Esophagus (tissue), 2 donors: Measurements from ENCODE around the gene WDFY4. TPM values are rescaled to one million over a fixed set of nuclear protein-coding genes. Genes with fewer than 3 reads are reported as not detected.

Experiments
- H3K27ac ChIP-seq, 2 donors: one replicate each; pipeline ENCODE4 v1.5.1; 2013; ENCODE audit warnings: low read depth in 2 of 2, mild to moderate bottlenecking in 2 of 2, inconsistent platforms in 1 of 2, low read length in 1 of 2, moderate library complexity in 1 of 2
- H3K27me3 ChIP-seq, 2 donors: one replicate each; pipeline ENCODE4 v1.6.1; 2013; ENCODE audit warnings: low read length in 2 of 2, control low read depth in 1 of 2, mild to moderate bottlenecking in 1 of 2; ENCODE audit not compliant: insufficient read depth in 2 of 2, control insufficient read depth in 1 of 2
- H3K36me3 ChIP-seq, 2 donors: one replicate each; pipeline ENCODE4 v1.6.1; 2013; ENCODE audit warnings: low read length in 1 of 2; ENCODE audit not compliant: control insufficient read depth in 2 of 2, insufficient read depth in 2 of 2
- H3K4me1 ChIP-seq, 2 donors: one replicate each; pipeline ENCODE4 v1.6.1; 2013; ENCODE audit warnings: low read length in 1 of 2; ENCODE audit not compliant: control insufficient read depth in 2 of 2, insufficient read depth in 2 of 2
- H3K4me3 ChIP-seq, 2 donors: one replicate each; pipeline ENCODE4 v1.5.1; 2013; ENCODE audit warnings: low read length in 2 of 2, mild to moderate bottlenecking in 2 of 2, low read depth in 1 of 2, moderate library complexity in 1 of 2
- H3K9me3 ChIP-seq, 2 donors: one replicate each; pipeline ENCODE4 v1.6.1; 2013; ENCODE audit warnings: mild to moderate bottlenecking in 2 of 2, low read depth in 1 of 2, low read length in 1 of 2, moderate library complexity in 1 of 2; ENCODE audit not compliant: control insufficient read depth in 2 of 2, insufficient read depth in 1 of 2
- WGBS, 2 donors: extraction: QIAGEN DNeasy Blood & Tissue Kit; methylation state at CpG; one replicate each; pipeline ENCODE4 v1.1.7; 2013; 5-methylcytosine and 5-hydroxymethylcytosine counted together
- polyA plus RNA-seq, 2 donors: library from polyadenylated mRNA; stranded (reverse); fragments of 200-250 nt; gene quantifications; one replicate each; pipeline ENCODE4 v1.2.3, GENCODE V29; 2013
- donor health status: healthy with polysubstance abuse.
- donor health status: Bipolar disorder and iron deficiency.

WDFY4 gene
- polyA plus RNA-seq, 2 donors, result 0.43 to 0.79 TPM

- H3K9me3 ChIP-seq, result no peaks in the 10 kb centered on the region
- H3K4me3 ChIP-seq, result no peak overlapping the region
- no peak overlapping the region for H3K27ac ChIP-seq
- WGBS, 2 donors, result 63 to 68% methylated on average over 4 of the region's 4 CpGs
- H3K36me3 ChIP-seq, result no peaks in the 10 kb centered on the region
- no peaks in the 10 kb centered on the region for H3K27me3 ChIP-seq
- H3K4me1 ChIP-seq, result peaks cover 2% of the 10 kb centered on the region in 2 donors
Measured at GRCh38 chr10:49010295-49010694, 325.6 kb downstream of the WDFY4 start.

- H3K27ac ChIP-seq, result no peak overlapping the region
- WGBS, 2 donors, result 39 to 44% methylated on average over 4 of the region's 4 CpGs
- peaks cover 2% of the 10 kb centered on the region in 2 donors for H3K4me1 ChIP-seq
Measured at GRCh38 chr10:49010865-49011264, 326.2 kb downstream of the WDFY4 start.

GRCh38 chr10:49011756-49012155 is 327.1 kb downstream of the WDFY4 start:
- 88 to 93% methylated on average over 11 of the region's 11 CpGs for WGBS, 2 donors
- Histone ChIP-seq H3K9me3 (no peaks in the 10 kb centered on the region), H3K4me1 (peaks cover 2% of the 10 kb centered on the region in 2 donors)

More at GRCh38 chr10:49010865-49011264, 326.2 kb downstream of the WDFY4 start:
- H3K9me3 ChIP-seq, result no peaks in the 10 kb centered on the region
- H3K4me3 ChIP-seq, result no peak overlapping the region
- no peaks in the 10 kb centered on the region for H3K36me3 ChIP-seq
- no peaks in the 10 kb centered on the region for H3K27me3 ChIP-seq

GRCh38 chr10:49012603-49013002 is 327.9 kb downstream of the WDFY4 start:
- Histone ChIP-seq H3K27ac (no peak overlapping the region), H3K36me3 (peaks cover 0 to 2% of the 10 kb centered on the region in 2 donors), H3K9me3 (no peaks in the 10 kb centered on the region), H3K4me1 (peaks cover 2% of the 10 kb centered on the region in 2 donors), H3K4me3 (no peak overlapping the region), H3K27me3 (no peaks in the 10 kb centered on the region)
- WGBS, 2 donors, result 65 to 72% methylated on average over 4 of the region's 4 CpGs

More at GRCh38 chr10:49011756-49012155, 327.1 kb downstream of the WDFY4 start:
- no peak overlapping the region for H3K27ac ChIP-seq
- no peak overlapping the region for H3K4me3 ChIP-seq
- no peaks in the 10 kb centered on the region for H3K27me3 ChIP-seq
- peaks cover 0 to 2% of the 10 kb centered on the region in 2 donors for H3K36me3 ChIP-seq

GRCh38 chr10:49015700-49016099 is 331.0 kb downstream of the WDFY4 start:
- Histone ChIP-seq H3K4me1 (peaks cover 0 to 2% of the 10 kb centered on the region in 2 donors), H3K27ac (no peak overlapping the region), H3K9me3 (no peaks in the 10 kb centered on the region), H3K27me3 (no peaks in the 10 kb centered on the region), H3K36me3 (peaks cover 0 to 2% of the 10 kb centered on the region in 2 donors), H3K4me3 (no peak overlapping the region)
- 90 to 91% methylated on average over 4 of the region's 4 CpGs for WGBS, 2 donors

- Histone ChIP-seq H3K27ac (no peak overlapping the region), H3K4me1 (no peaks in the 10 kb centered on the region), H3K9me3 (no peaks in the 10 kb centered on the region), H3K27me3 (no peaks in the 10 kb centered on the region), H3K36me3 (peaks cover 0 to under 1% of the 10 kb centered on the region in 2 donors), H3K4me3 (no peak overlapping the region)
- WGBS, 2 donors, result 92 to 94% methylated on average over 6 of the region's 6 CpGs
Measured at GRCh38 chr10:49021685-49022084, 337.0 kb downstream of the WDFY4 start.

- Histone ChIP-seq H3K4me3 (no peak overlapping the region), H3K9me3 (no peaks in the 10 kb centered on the region), H3K27ac (no peak overlapping the region), H3K27me3 (no peaks in the 10 kb centered on the region), H3K4me1 (no peaks in the 10 kb centered on the region), H3K36me3 (no peaks in the 10 kb centered on the region)
- 43 to 49% methylated on average over 2 of the region's 2 CpGs for whole genome bisulfite sequencing, 2 donors
Measured at GRCh38 chr10:49023071-49023470, 338.4 kb downstream of the WDFY4 start.

GRCh38 chr10:49023752-49024151 is 339.1 kb downstream of the WDFY4 start:
- no peaks in the 10 kb centered on the region for H3K4me1 ChIP-seq
- 44 to 52% methylated on average over 5 of the region's 5 CpGs for WGBS, 2 donors

GRCh38 chr10:49024484-49024883 is 339.8 kb downstream of the WDFY4 start:
- Histone ChIP-seq H3K4me1 (no peaks in the 10 kb centered on the region), H3K36me3 (no peaks in the 10 kb centered on the region), H3K27me3 (no peaks in the 10 kb centered on the region), H3K27ac (no peak overlapping the region), H3K9me3 (no peaks in the 10 kb centered on the region), H3K4me3 (no peak overlapping the region)
- 76 to 77% methylated on average over 3 of the region's 3 CpGs for WGBS, 2 donors

More at GRCh38 chr10:49023752-49024151, 339.1 kb downstream of the WDFY4 start:
- Histone ChIP-seq H3K4me3 (no peak overlapping the region), H3K27me3 (no peaks in the 10 kb centered on the region), H3K9me3 (no peaks in the 10 kb centered on the region), H3K27ac (peak overlapping the region in 1 of 2 donors; percentile 2), H3K36me3 (no peaks in the 10 kb centered on the region)

- Histone ChIP-seq H3K27me3 (no peaks in the 10 kb centered on the region), H3K4me1 (no peaks in the 10 kb centered on the region), H3K4me3 (no peak overlapping the region), H3K36me3 (no peaks in the 10 kb centered on the region), H3K27ac (no peak overlapping the region), H3K9me3 (no peaks in the 10 kb centered on the region)
- 77 to 84% methylated on average over 7 of the region's 7 CpGs for WGBS, 2 donors
Measured at GRCh38 chr10:49025347-49025983, 340.8 kb downstream of the WDFY4 start.
